HCT116 (cell line): Measurements from ENCODE around the gene CR2.
"Not testable (repeated sequence)": the region's sequence is repeated elsewhere in the genome, so short reads cannot be mapped to it uniquely, and the experiment has no call there.

ENCODE experiments used
- CTCF ChIP-seq, 3 experiments: fragments of 200-600 bp in 1 of 3; sonication (generic) in 1 of 3; IDR thresholded peaks in 2 of 3; conservative IDR thresholded peaks in 1 of 3; 2 replicates each; pipeline ENCODE4 v1.5.1; 2012 to 2017; ENCODE audit warnings: low read depth in 2 of 3, low read length in 2 of 3, antibody characterized with exemption in 1 of 3, borderline replicate concordance in 1 of 3, control low read depth in 1 of 3, mild to moderate bottlenecking in 1 of 3, mixed read lengths in 1 of 3, mixed run types in 1 of 3, moderate library complexity in 1 of 3; ENCODE audit not compliant: insufficient read depth in 1 of 3
- EZH2 ChIP-seq: fragments of 200-600 bp; sonication (generic); IDR thresholded peaks from 2 replicates; pipeline ENCODE4 v1.6.1; 2017; ENCODE audit warnings: antibody characterized with exemption, mixed run types
- SRF ChIP-seq: IDR thresholded peaks from 2 replicates; pipeline ENCODE4 v1.6.1; 2012; ENCODE audit warnings: low read depth

DNA sequence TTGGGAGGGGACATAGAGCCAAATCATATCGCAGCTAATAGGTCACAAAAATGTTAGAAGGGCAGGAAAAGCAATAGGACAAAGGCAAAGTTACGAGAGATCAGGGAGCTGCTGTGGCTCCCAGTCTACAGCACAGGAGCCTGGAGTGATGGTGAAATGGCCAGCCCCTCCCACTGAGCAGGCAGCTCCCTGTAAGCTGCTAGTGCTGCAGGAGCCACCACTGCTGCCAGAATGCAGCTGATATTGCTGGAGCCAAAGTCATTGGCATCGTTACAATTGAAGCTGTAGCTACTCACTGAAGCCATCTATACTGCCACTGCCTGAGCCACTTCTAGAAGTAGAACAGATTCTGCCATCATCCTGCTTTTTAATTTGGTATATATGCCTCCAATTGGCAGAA, 71.1 kb downstream of the CR2 start:
- TF ChIP-seq SRF; CTCF (IDR thresholded peaks at IDR 0.05 in 2 of 3, conservative IDR thresholded peaks at IDR 0.05 in 1 of 3; ENCODE audit: borderline replicate concordance in 1 of 3, insufficient read depth in 1 of 3, low read depth in 2 of 3, low read length in 2 of 3); EZH2: not testable (repeated sequence)
